Osteocyte (in vitro differentiated cells): Measurements from ENCODE around the gene LYRM9. TPM values are rescaled to one million over a fixed set of nuclear protein-coding genes. Genes with fewer than 3 reads are reported as not detected.

ENCODE experiments used
- DNase-seq: peaks from one replicate; pipeline ENCODE4 v3.0.0; 2021; ENCODE audit warnings: mixed read lengths; ENCODE audit not compliant: unreplicated experiment; ENCODE audit errors: extremely low spot score
- H3K27ac Mint-ChIP-seq: one replicate; pipeline ENCODE4 v1.8.0; 2021; ENCODE audit warnings: mild to moderate bottlenecking, mixed read lengths; ENCODE audit not compliant: unreplicated experiment
- H3K27me3 Mint-ChIP-seq: one replicate; pipeline ENCODE4 v1.8.0; 2021; ENCODE audit warnings: mixed read lengths; ENCODE audit not compliant: unreplicated experiment
- H3K36me3 Mint-ChIP-seq: one replicate; pipeline ENCODE4 v1.8.0; 2021; ENCODE audit warnings: mixed read lengths; ENCODE audit not compliant: unreplicated experiment
- H3K4me1 Mint-ChIP-seq: one replicate; pipeline ENCODE4 v1.8.0; 2021; ENCODE audit warnings: mixed read lengths; ENCODE audit not compliant: unreplicated experiment
- H3K4me3 Mint-ChIP-seq: one replicate; pipeline ENCODE4 v1.8.0; 2021; ENCODE audit warnings: mild to moderate bottlenecking, moderate library complexity, mixed read lengths; ENCODE audit not compliant: unreplicated experiment
- H3K9me3 Mint-ChIP-seq: one replicate; pipeline ENCODE4 v1.8.0; 2021; ENCODE audit warnings: mixed read lengths; ENCODE audit not compliant: unreplicated experiment
- total RNA-seq: library from RNA; stranded (reverse); gene quantifications from 2 replicates; pipeline ENCODE4 v1.2.1, GENCODE V29; 2021
- TF ChIP-seq, protein P1 (sequence below): fragments of 200-600 bp; sonication (generic); IDR thresholded peaks from 2 replicates; pipeline ENCODE4 v1.5.0; 2021; ENCODE audit warnings: antibody characterized with exemption, mild to moderate bottlenecking, moderate library complexity

LYRM9 gene
- total RNA-seq, 1 donor from 2014 or later: 10.9 TPM

DNA sequence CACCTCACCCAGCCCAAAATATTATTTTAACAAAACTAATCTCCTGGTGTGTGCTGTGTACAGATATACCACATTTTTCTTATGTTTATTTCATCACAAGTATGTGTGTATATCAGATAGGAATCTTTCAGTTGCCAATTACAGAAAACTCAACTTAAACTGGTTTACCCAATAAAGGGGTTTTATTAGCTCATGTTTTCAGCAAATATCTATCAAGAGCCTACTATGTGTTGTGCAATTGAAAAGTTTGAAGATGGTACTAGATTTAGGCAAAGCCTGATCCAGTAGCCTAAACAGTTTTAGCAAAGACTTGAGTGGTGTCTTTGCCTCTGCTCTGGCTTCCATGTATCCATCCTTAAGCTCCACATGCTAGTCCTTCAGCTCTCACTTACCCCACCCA lies 45.1 kb upstream of the LYRM9 start:
- no peaks in the 10 kb centered on the region for H3K36me3 Mint-ChIP-seq
- H3K27me3 Mint-ChIP-seq: peaks cover 38% of the 10 kb centered on the region
- no peak for DNase-seq
- H3K27ac Mint-ChIP-seq: no peak overlapping the region
- H3K4me1 Mint-ChIP-seq: no peaks in the 10 kb centered on the region
- peaks cover 7% of the 10 kb centered on the region for H3K9me3 Mint-ChIP-seq
- TF ChIP-seq, protein P1, sequence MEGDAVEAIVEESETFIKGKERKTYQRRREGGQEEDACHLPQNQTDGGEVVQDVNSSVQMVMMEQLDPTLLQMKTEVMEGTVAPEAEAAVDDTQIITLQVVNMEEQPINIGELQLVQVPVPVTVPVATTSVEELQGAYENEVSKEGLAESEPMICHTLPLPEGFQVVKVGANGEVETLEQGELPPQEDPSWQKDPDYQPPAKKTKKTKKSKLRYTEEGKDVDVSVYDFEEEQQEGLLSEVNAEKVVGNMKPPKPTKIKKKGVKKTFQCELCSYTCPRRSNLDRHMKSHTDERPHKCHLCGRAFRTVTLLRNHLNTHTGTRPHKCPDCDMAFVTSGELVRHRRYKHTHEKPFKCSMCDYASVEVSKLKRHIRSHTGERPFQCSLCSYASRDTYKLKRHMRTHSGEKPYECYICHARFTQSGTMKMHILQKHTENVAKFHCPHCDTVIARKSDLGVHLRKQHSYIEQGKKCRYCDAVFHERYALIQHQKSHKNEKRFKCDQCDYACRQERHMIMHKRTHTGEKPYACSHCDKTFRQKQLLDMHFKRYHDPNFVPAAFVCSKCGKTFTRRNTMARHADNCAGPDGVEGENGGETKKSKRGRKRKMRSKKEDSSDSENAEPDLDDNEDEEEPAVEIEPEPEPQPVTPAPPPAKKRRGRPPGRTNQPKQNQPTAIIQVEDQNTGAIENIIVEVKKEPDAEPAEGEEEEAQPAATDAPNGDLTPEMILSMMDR: no peak
- H3K4me3 Mint-ChIP-seq: no peak overlapping the region

DNA sequence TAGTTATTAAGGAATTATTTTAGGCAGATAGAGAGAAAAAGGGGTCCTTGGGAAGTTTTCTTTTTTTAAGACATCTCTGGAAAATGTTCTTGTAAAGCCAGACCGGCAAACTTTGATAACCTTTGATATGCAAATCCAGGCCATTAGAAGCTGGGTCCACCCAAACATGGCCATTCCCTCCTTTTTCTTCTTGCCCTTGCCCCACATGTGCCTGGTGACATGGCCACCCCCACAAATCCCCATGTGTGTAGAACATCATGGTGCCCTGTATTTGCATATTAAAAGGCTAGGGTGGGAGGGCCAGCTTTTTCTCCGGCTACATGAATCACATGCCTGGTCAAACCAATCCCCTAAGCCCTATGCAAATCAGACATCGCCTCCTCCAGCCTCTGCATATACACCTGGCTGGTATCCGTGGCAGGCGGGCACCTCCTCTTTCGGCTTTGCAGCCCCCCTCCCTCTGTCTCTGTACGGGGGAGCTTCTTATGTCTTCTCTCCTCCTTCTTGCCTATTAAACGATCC lies 43.9 kb upstream of the LYRM9 start:
- Mint-ChIP-seq H3K36me3 (no peaks in the 10 kb centered on the region), H3K4me1 (no peaks in the 10 kb centered on the region), H3K27ac (no peak overlapping the region), H3K9me3 (peaks cover 10% of the 10 kb centered on the region), H3K27me3 (peaks cover 41% of the 10 kb centered on the region), H3K4me3 (no peak overlapping the region)
- no peak for DNase-seq
- TF ChIP-seq, protein P1: no peak

DNA sequence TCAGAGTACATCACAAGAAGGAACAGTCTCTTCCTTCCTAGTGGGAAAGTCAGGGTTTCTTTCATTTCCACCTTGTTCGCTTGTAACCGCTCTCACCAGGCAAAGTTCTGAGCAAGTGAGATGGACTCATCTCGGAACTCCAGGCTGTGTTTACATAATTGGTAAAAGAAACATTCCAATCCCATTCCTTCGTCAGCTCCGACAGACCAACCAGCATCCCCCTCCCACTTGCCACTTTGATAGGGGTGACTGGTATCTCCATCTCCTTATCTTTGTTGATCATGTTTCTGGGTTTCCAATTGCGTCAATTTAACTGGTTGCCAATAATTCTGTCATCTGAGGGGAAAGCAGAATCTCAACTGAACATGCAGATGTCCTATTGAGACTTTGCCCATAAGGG lies 36.8 kb upstream of the LYRM9 start:
- H3K27ac Mint-ChIP-seq: no peak overlapping the region
- H3K4me3 Mint-ChIP-seq: no peak overlapping the region
- peaks cover 12% of the 10 kb centered on the region for H3K27me3 Mint-ChIP-seq
- H3K4me1 Mint-ChIP-seq: no peaks in the 10 kb centered on the region
- TF ChIP-seq, protein P1: no peak
- no peaks in the 10 kb centered on the region for H3K36me3 Mint-ChIP-seq
- H3K9me3 Mint-ChIP-seq: peaks cover 10% of the 10 kb centered on the region
- no peak for DNase-seq

DNA sequence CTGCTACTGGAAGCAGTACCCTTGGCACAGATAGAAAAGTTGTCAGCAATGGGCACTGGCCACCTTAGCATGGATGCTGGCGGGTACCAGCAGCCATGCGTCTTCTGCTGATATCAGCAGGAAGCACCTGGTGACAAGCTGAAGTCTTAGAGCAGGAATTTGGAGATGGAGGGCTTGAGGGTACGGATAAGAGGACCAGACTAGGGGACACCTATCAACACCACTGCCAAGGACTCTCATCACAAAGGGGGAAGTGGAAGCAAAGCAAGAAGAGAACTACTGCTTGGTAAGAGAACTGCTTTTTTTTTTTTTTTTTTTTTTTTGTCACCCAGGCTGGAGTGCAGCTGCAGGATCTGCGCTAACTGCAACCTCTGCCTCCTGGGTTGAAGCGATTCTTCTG lies 35.4 kb upstream of the LYRM9 start:
- H3K4me3 Mint-ChIP-seq: no peak overlapping the region
- DNase-seq: no peak
- H3K27me3 Mint-ChIP-seq: peaks cover 6% of the 10 kb centered on the region
- no peaks in the 10 kb centered on the region for H3K4me1 Mint-ChIP-seq
- H3K36me3 Mint-ChIP-seq: no peaks in the 10 kb centered on the region
- TF ChIP-seq, protein P1: no peak
- H3K9me3 Mint-ChIP-seq: peaks cover 7% of the 10 kb centered on the region
- H3K27ac Mint-ChIP-seq: no peak overlapping the region

DNA sequence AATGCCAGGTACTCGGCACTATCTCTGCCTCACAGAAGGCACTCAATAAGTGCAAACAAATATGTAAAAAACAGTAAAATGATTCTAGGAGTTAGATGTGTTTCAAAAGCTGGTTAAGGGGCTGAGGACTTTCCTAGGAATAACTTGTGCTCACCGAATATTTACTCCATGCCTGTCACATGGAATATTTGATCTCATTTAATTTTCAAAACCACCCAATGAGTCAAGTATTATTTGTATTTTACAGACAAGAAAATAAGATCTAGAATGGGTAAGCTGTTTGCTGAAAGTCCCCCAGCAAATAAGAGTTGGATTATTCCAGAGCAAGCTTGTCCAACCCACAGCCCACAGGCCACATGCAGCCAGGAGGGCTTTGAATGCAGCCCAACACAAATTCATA lies 34.6 kb upstream of the LYRM9 start:
- Mint-ChIP-seq H3K36me3 (no peaks in the 10 kb centered on the region), H3K4me3 (no peak overlapping the region), H3K27ac (no peak overlapping the region), H3K4me1 (no peaks in the 10 kb centered on the region), H3K9me3 (peaks cover 3% of the 10 kb centered on the region), H3K27me3 (peaks cover 6% of the 10 kb centered on the region)
- TF ChIP-seq, protein P1: no peak
- no peak for DNase-seq
